H1 (cell line): ENCODE measurements around the gene LSM2. TPM values are rescaled to one million over a fixed set of nuclear protein-coding genes. Genes with fewer than 3 reads are reported as not detected.

Source experiments
- KDM5A ChIP-seq: fragments of 200-600 bp; IDR thresholded peaks from 2 replicates; pipeline ENCODE4 v1.7.1; 2012; ENCODE audit warnings: mild to moderate bottlenecking, low read length, inconsistent platforms, mixed read lengths
- RAD21 ChIP-seq, 2 experiments: IDR thresholded peaks in 1 of 2; conservative IDR thresholded peaks in 1 of 2; 2 replicates each; pipeline ENCODE4 v1.6.1; 2011; ENCODE audit warnings: low read depth in 2 of 2, low read length in 2 of 2, improper control_type of control experiment in 1 of 2, inconsistent platforms in 1 of 2, mild to moderate bottlenecking in 1 of 2, moderate library complexity in 1 of 2
- polyA plus RNA-seq, 7 experiments: library from polyadenylated mRNA; depleted of rRNA in 3 of 7; stranded (reverse) in 5 of 7; unstranded in 2 of 7; fragments of >200 nt in 5 of 7; fragments of 200-250 nt in 2 of 7; gene quantifications; 1 replicate in 5 of 7; 2 replicates in 1 of 7; 4 replicates in 1 of 7; pipeline versions ENCODE4 v1.2.1 to v1.2.3, GENCODE V29; 2011 to 2013; ENCODE audit warnings: missing spikeins in 2 of 7, mixed read lengths in 2 of 7
- total RNA-seq: library from RNA; stranded (reverse); fragmentation: NEBNext Ultra II Directional; extraction: Animal tissue kit (Norgen Biotek cat#: 25700); gene quantifications from 2 replicates; pipeline ENCODE4 v1.2.1, GENCODE V29; 2021
- TF ChIP-seq, protein P1 (sequence below): IDR thresholded peaks from 2 replicates; pipeline ENCODE4 v1.6.1; 2012; ENCODE audit warnings: inconsistent platforms

Gene LSM2
- total and polyA plus RNA-seq, 2 of the 8 experiments (the other 6 are each of a cell fraction or from before 2014, with no cell fraction given): 127 to 168 TPM

GRCh38 chr6:31778193-31778592, 28.6 kb downstream of the LSM2 start (continued):
- no peak for TF ChIP-seq RAD21 (IDR thresholded peaks at IDR 0.05 in 1 of 2, conservative IDR thresholded peaks at IDR 0.05 in 1 of 2; ENCODE audit: low read depth in 2 of 2, low read length in 2 of 2)
- no peak for TF ChIP-seq KDM5A
- TF ChIP-seq, protein P1, sequence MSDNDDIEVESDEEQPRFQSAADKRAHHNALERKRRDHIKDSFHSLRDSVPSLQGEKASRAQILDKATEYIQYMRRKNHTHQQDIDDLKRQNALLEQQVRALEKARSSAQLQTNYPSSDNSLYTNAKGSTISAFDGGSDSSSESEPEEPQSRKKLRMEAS: no peak
